HepG2 (cell line): ENCODE data around the gene SDK1. TPM values are rescaled to one million over a fixed set of nuclear protein-coding genes. Genes with fewer than 3 reads are reported as not detected.

Experiments
- BORCS8-MEF2B ChIP-seq: sonication (generic); formaldehyde crosslinking; IDR thresholded peaks from 2 replicates; pipeline ENCODE4 v1.8.0; 2022; ENCODE audit warnings: mild to moderate bottlenecking, missing genetic modification reagents
- CBFB ChIP-seq: sonication (generic); formaldehyde crosslinking; IDR thresholded peaks from 2 replicates; pipeline ENCODE4 v1.4.0; 2020; ENCODE audit warnings: missing genetic modification reagents
- CREM ChIP-seq, 2 experiments: sonication (generic) in 1 of 2; formaldehyde crosslinking in 1 of 2; IDR thresholded peaks; 2 replicates each; pipeline versions ENCODE4 v1.4.0 to v1.6.1; 2016 to 2020; ENCODE audit warnings: antibody characterized with exemption in 1 of 2, mild to moderate bottlenecking in 1 of 2, missing genetic modification reagents in 1 of 2
- FIP1L1 ChIP-seq: fragments of 200-400 bp; formaldehyde crosslinking; IDR thresholded peaks from 2 replicates; pipeline ENCODE4 v1.6.1; 2018; ENCODE audit warnings: low read depth, mild to moderate bottlenecking, low read length, moderate library complexity, borderline replicate concordance; ENCODE audit not compliant: insufficient read depth
- GATA4 ChIP-seq: sonication (generic); IDR thresholded peaks from 2 replicates; pipeline ENCODE4 v1.6.1; 2016; ENCODE audit warnings: antibody characterized with exemption, low read depth, borderline replicate concordance
- GFI1 ChIP-seq: sonication (generic); formaldehyde crosslinking; IDR thresholded peaks from 2 replicates; pipeline ENCODE4 v1.5.0; 2020; ENCODE audit warnings: missing genetic modification reagents, mild to moderate bottlenecking, borderline replicate concordance
- GPN1 ChIP-seq: sonication (generic); formaldehyde crosslinking; IDR thresholded peaks from 2 replicates; pipeline ENCODE4 v1.5.1; 2020; ENCODE audit warnings: missing genetic modification reagents, borderline replicate concordance
- MIER3 ChIP-seq: IDR thresholded peaks from 2 replicates; pipeline ENCODE4 v1.6.1; 2016; ENCODE audit warnings: missing compliant biosample characterization, borderline replicate concordance
- PITX1 ChIP-seq: sonication (generic); formaldehyde crosslinking; IDR thresholded peaks from 2 replicates; pipeline ENCODE4 v1.5.1; 2020; ENCODE audit warnings: mild to moderate bottlenecking, missing genetic modification reagents
- POGK ChIP-seq: sonication (generic); formaldehyde crosslinking; conservative IDR thresholded peaks from 2 replicates; pipeline ENCODE4 v1.8.0; 2022; ENCODE audit warnings: mild to moderate bottlenecking, moderate library complexity, missing genetic modification reagents
- RORA ChIP-seq: sonication (generic); formaldehyde crosslinking; IDR thresholded peaks from 2 replicates; pipeline ENCODE4 v1.5.0; 2020; ENCODE audit warnings: mild to moderate bottlenecking, missing genetic modification reagents, moderate library complexity
- SRF ChIP-seq: IDR thresholded peaks from 2 replicates; pipeline ENCODE4 v1.6.1; 2011; ENCODE audit warnings: mild to moderate bottlenecking, low read depth, low read length, moderate library complexity
- TCF7 ChIP-seq: sonication (generic); IDR thresholded peaks from 2 replicates; pipeline ENCODE4 v1.6.1; 2016; ENCODE audit warnings: antibody characterized with exemption, low read depth
- ZBTB14 ChIP-seq: sonication (generic); formaldehyde crosslinking; IDR thresholded peaks from 2 replicates; pipeline ENCODE4 v1.4.0; 2020; ENCODE audit warnings: missing genetic modification reagents
- ZGPAT ChIP-seq: IDR thresholded peaks from 2 replicates; pipeline ENCODE4 v1.6.1; 2016; ENCODE audit warnings: mild to moderate bottlenecking
- ZNF143 ChIP-seq: sonication (generic); formaldehyde crosslinking; IDR thresholded peaks from 2 replicates; pipeline ENCODE4 v1.4.0; 2020; ENCODE audit warnings: missing genetic modification reagents
- ZNF180 ChIP-seq: sonication (generic); formaldehyde crosslinking; IDR thresholded peaks from 2 replicates; pipeline ENCODE4 v1.4.0; 2020; ENCODE audit warnings: low read depth, missing genetic modification reagents, borderline replicate concordance
- ZNF567 ChIP-seq: sonication (generic); formaldehyde crosslinking; IDR thresholded peaks from 2 replicates; pipeline ENCODE4 v1.8.1; 2023; ENCODE audit warnings: mild to moderate bottlenecking, missing genetic modification reagents, borderline replicate concordance
- ZNF737 ChIP-seq: sonication (generic); formaldehyde crosslinking; IDR thresholded peaks from 2 replicates; pipeline ENCODE4 v1.5.0; 2020; ENCODE audit warnings: missing genetic modification reagents, mild to moderate bottlenecking, borderline replicate concordance
- ZNF800 ChIP-seq: sonication (generic); formaldehyde crosslinking; IDR thresholded peaks from 2 replicates; pipeline ENCODE4 v1.4.0; 2020; ENCODE audit warnings: missing genetic modification reagents
- ZXDC ChIP-seq: sonication (generic); formaldehyde crosslinking; IDR thresholded peaks from 2 replicates; pipeline ENCODE4 v1.5.0; 2020; ENCODE audit warnings: mild to moderate bottlenecking, missing genetic modification reagents
- polyA plus RNA-seq, 8 experiments: library from polyadenylated mRNA; depleted of rRNA in 3 of 8; stranded (reverse) in 7 of 8; unstranded in 1 of 8; fragments of >200 nt; fragmentation: Illumina TruSeq in 4 of 8; extraction: Trizol in 4 of 8; gene quantifications; 2 replicates each; pipeline versions ENCODE4 v1.2.1 to v1.2.3, GENCODE V29; 2011 to 2016; ENCODE audit warnings: low read depth in 4 of 8, missing spikeins in 1 of 8, mixed read lengths in 1 of 8; ENCODE audit not compliant: insufficient read depth in 1 of 8
- total RNA-seq, 5 experiments: library from RNA; depleted of rRNA; stranded (reverse); fragments of >200 nt; fragmentation: Illumina TruSeq; extraction: Trizol; gene quantifications; 2 replicates each; pipeline ENCODE4 v1.2.3, GENCODE V29; 2016; ENCODE audit warnings: low read depth in 1 of 5

SDK1 gene
- total and polyA plus RNA-seq, 2 of the 13 experiments (the other 11 are each of a cell fraction or from before 2014, with no cell fraction given): 0.35 to 2.4 TPM

GRCh38 chr7:3953133-3953532 lies 652.1 kb downstream of the SDK1 start (continued):
- no peak for TF ChIP-seq ZBTB14 (CRISPR knock-in tag)
- TF ChIP-seq ZXDC (CRISPR knock-in tag): no peak
- TF ChIP-seq ZNF567 (CRISPR knock-in tag): no peak
- TF ChIP-seq PITX1: no peak
- TF ChIP-seq GFI1 (CRISPR knock-in tag): peak; percentile 24; the same call in 1 of the 2 replicates
- TF ChIP-seq ZGPAT (CRISPR knock-in tag): peak; percentile 68
- no peak for TF ChIP-seq ZNF737
- TF ChIP-seq ZNF800 (CRISPR knock-in tag): no peak
- TF ChIP-seq ZNF180 (CRISPR knock-in tag): no peak
- peak; percentile 79 for TF ChIP-seq CREM (IDR thresholded peaks at IDR 0.05)
- no peak for TF ChIP-seq CREM (CRISPR knock-in tag; IDR thresholded peaks at IDR 0.05)
- TF ChIP-seq GATA4: peak; percentile 24; the same call in 1 of the 2 replicates
- TF ChIP-seq BORCS8-MEF2B: no peak
- TF ChIP-seq SRF: no peak
- no peak for TF ChIP-seq FIP1L1
- TF ChIP-seq TCF7: peak; percentile 95
- TF ChIP-seq GPN1: no peak
- no peak for TF ChIP-seq CBFB (CRISPR knock-in tag)
- TF ChIP-seq POGK (CRISPR knock-in tag): no peak
- TF ChIP-seq MIER3 (CRISPR knock-in tag): no peak
- TF ChIP-seq RORA: no peak
- TF ChIP-seq ZNF143: no peak
